Measurements from ENCODE around the gene SGMS1. TPM values are rescaled to one million over a fixed set of nuclear protein-coding genes. Genes with fewer than 3 reads are reported as not detected.

Gene SGMS1
- total RNA-seq, 1 experiment from 2014 or later = 20.4 TPM

GRCh38 chr10:50600831-50601477 lies 22.8 kb downstream of the SGMS1 start:
- Histone ChIP-seq H3K9ac (ENCODE audit: extremely low read depth, insufficient read length, low read length) (no peak overlapping the region), H4K91ac (ENCODE audit: insufficient read length, low read depth, low read length) (no peak overlapping the region), H3K27me3 (ENCODE audit: insufficient read depth, low read length) (no peaks in the 10 kb centered on the region), H3K79me2 (ENCODE audit: insufficient read depth, low read length) (peaks cover 2% of the 10 kb centered on the region; the same call in 1 of the 2 replicates), H2BK12ac (ENCODE audit: insufficient read length, low read depth, low read length) (no peak overlapping the region), H3K56ac (ENCODE audit: insufficient read length, low read depth, low read length) (no peak overlapping the region), H3K4me2 (ENCODE audit: insufficient read depth, insufficient read length, low read length) (no peak overlapping the region), H3K23ac (ENCODE audit: insufficient read length, low read depth, low read length) (no peak overlapping the region), H2AFZ (ENCODE audit: low read length) (no peak overlapping the region), H4K5ac (ENCODE audit: insufficient read length, low read depth, low read length) (no peak overlapping the region), H3K18ac (ENCODE audit: insufficient read length, low read depth, low read length) (no peak overlapping the region), H3K79me1 (ENCODE audit: insufficient read depth, low read depth, low read length, poor library complexity, severe bottlenecking) (no peaks in the 10 kb centered on the region), H2BK20ac (ENCODE audit: low read depth, low read length, poor library complexity, severe bottlenecking) (no peak overlapping the region), H3K14ac (ENCODE audit: insufficient read depth, low read length) (no peak overlapping the region), H4K8ac (replicated peaks; ENCODE audit: insufficient read length, low read depth, low read length) (no peak overlapping the region), H3K27ac (ENCODE audit: insufficient read length, low read depth, low read length) (no peak overlapping the region), H3K23me2 (ENCODE audit: insufficient read length, low read depth, low read length, poor library complexity, severe bottlenecking) (no peaks in the 10 kb centered on the region), H3K4ac (ENCODE audit: low read depth, low read length) (no peak overlapping the region), H2AK5ac (ENCODE audit: insufficient read length, low read length) (no peak overlapping the region), H4K20me1 (ENCODE audit: control insufficient read depth, insufficient read depth, insufficient read length) (no peaks in the 10 kb centered on the region), H3K9me3 (ENCODE audit: control insufficient read depth, low read depth, low read length) (no peaks in the 10 kb centered on the region), H2BK15ac (ENCODE audit: low read depth, low read length) (no peak overlapping the region), H2BK120ac (ENCODE audit: low read depth, low read length, poor library complexity, severe bottlenecking) (no peak overlapping the region), H2BK5ac (ENCODE audit: insufficient read length, low read length) (no peak overlapping the region), H3T11ph (ENCODE audit: low read length) (no peak overlapping the region), H3K4me1 (ENCODE audit: insufficient read depth, low read length) (0 out of 2 replicates have a peak, but pooled peaks cover 4% of the 10 kb centered on the region)
- Mint-ChIP-seq H3K27me3 (ENCODE audit: low read depth) (no peaks in the 10 kb centered on the region), H3K27ac (no peak overlapping the region; a peak in 1 of 7 replicates), H3K9me3 (no peaks in the 10 kb centered on the region), H3K36me3 (ENCODE audit: insufficient read depth in 1 of 3, low read depth in 3 of 3) (no peaks in the 10 kb centered on the region), H3K4me3 (no peak overlapping the region), H3K4me1 (peaks cover 35 to 49% of the 10 kb centered on the region in 2 experiments)
- WGBS (ENCODE audit: extremely low coverage, insufficient read length, low lambda C conversion rate) = no CpG with 5 or more reads among the region's 2 CpGs
- TF ChIP-seq CTCF (conservative IDR thresholded peaks at IDR 0.05) = no peak
- DNase-seq = no peak
